HCT116 (cell line): ENCODE measurements around the gene GALNT13. TPM values are rescaled to one million over a fixed set of nuclear protein-coding genes. Genes with fewer than 3 reads are reported as not detected.

Source experiments
- ATAC-seq: fragments of 200-7000 bp; cut with Tn5 transposase; 2 replicates; pipeline ENCODE4 v1.9.1; 2020; ENCODE audit warnings: mild to moderate bottlenecking, moderate library complexity
- BruUV-seq: library from RNA; stranded (reverse); fragments of 400-500 nt; replicated peaks from 2 replicates; lab custom pipeline; 2021; lab: Mats Ljungman, UMichigan
- CTCF ChIA-PET: fragments of 300-600 bp; sonication (Branson Sonifier 250); formaldehyde crosslinking; loops from one replicate; lab custom pipeline; 2021; ENCODE audit warnings: antibody characterized with exemption; lab: Charles Lee
- POLR2A ChIA-PET: fragments of 300-600, 350-600 bp; sonication (Branson Sonifier 250); formaldehyde crosslinking; loops from one replicate; lab custom pipeline; 2021; ENCODE audit warnings: antibody characterized with exemption; lab: Charles Lee
- RAD21 ChIA-PET, 2 experiments: fragments of 300-600 bp; sonication (Branson Sonifier 250); formaldehyde crosslinking; loops; one replicate each; lab custom pipeline; 2023; ENCODE audit warnings: low total read pairs in 2 of 2; ENCODE audit not compliant: uncharacterized antibody in 2 of 2, unreplicated experiment in 2 of 2, low non-redundant PET in 1 of 2; lab: Charles Lee
- DNase-seq: peaks from one replicate; pipeline ENCODE4 v3.0.0-alpha.2; 2010; ENCODE audit warnings: low read depth, low spot score
- H2AFZ ChIP-seq: fragments of 200-600 bp; shearing (Covaris generic), sonication (generic); 2 replicates; pipeline ENCODE4 v1.6.1; 2017; ENCODE audit warnings: low read depth, mixed run types, mixed read lengths, antibody characterized with exemption, low read length; ENCODE audit not compliant: poor library complexity, severe bottlenecking
- H3K27ac ChIP-seq: 2 replicates; pipeline ENCODE4 v1.5.1; 2012; ENCODE audit warnings: low read depth, low read length
- H3K27me3 ChIP-seq: fragments of 200-600 bp; sonication (generic); 2 replicates; pipeline ENCODE4 v1.6.1; 2016; ENCODE audit warnings: mixed run types, low read length, mixed read lengths; ENCODE audit not compliant: insufficient read depth
- H3K36me3 ChIP-seq, 2 experiments: fragments of 200-500 bp in 1 of 2; fragments of 200-600 bp in 1 of 2; sonication (Bioruptor generic) in 1 of 2; sonication (generic) in 1 of 2; 2 replicates each; pipeline versions ENCODE4 v1.5.1 to v1.6.1; 2014 to 2016; ENCODE audit warnings: low read length in 2 of 2, inconsistent platforms in 1 of 2, mixed read lengths in 1 of 2, mixed run types in 1 of 2; ENCODE audit not compliant: insufficient read depth in 2 of 2, control insufficient read depth in 1 of 2
- H3K4me1 ChIP-seq, 2 experiments: fragments of 200-600 bp in 1 of 2; sonication (generic) in 1 of 2; 2 replicates each; pipeline versions ENCODE4 v1.5.1 to v1.6.1; 2012 to 2017; ENCODE audit warnings: low read length in 2 of 2, inconsistent platforms in 1 of 2, mild to moderate bottlenecking in 1 of 2, mixed read lengths in 1 of 2, mixed run types in 1 of 2, moderate library complexity in 1 of 2; ENCODE audit not compliant: insufficient read depth in 2 of 2, control insufficient read depth in 1 of 2
- H3K4me2 ChIP-seq: fragments of 200-600 bp; sonication (generic); 2 replicates; pipeline ENCODE4 v1.6.1; 2017; ENCODE audit warnings: mixed run types, low read length, mixed read lengths
- H3K4me3 ChIP-seq, 2 experiments: fragments of 200-600 bp in 1 of 2; sonication (generic) in 1 of 2; replicated peaks in 1 of 2; 2 replicates each; pipeline ENCODE4 v1.5.1; 2011 to 2016; ENCODE audit warnings: low read length in 2 of 2, control low read depth in 1 of 2, low read depth in 1 of 2, mild to moderate bottlenecking in 1 of 2, mixed read lengths in 1 of 2, mixed run types in 1 of 2
- H3K79me2 ChIP-seq: fragments of 200-600 bp; sonication (generic); 2 replicates; pipeline ENCODE4 v1.6.1; 2017; ENCODE audit warnings: mild to moderate bottlenecking, mixed run types, low read length, moderate library complexity, mixed read lengths; ENCODE audit not compliant: insufficient read depth
- H3K9ac ChIP-seq: fragments of 200-600 bp; sonication (generic); 2 replicates; pipeline ENCODE4 v1.6.1; 2016; ENCODE audit warnings: low read length, mixed read lengths
- H3K9me2 ChIP-seq: fragments of 200-600 bp; sonication (generic), shearing (Covaris generic); 2 replicates; pipeline ENCODE4 v1.6.1; 2017; ENCODE audit warnings: mixed run types, mild to moderate bottlenecking, moderate library complexity; ENCODE audit not compliant: insufficient read depth
- H3K9me3 ChIP-seq, 2 experiments: fragments of 200-500 bp in 1 of 2; fragments of 200-600 bp in 1 of 2; sonication (Bioruptor generic) in 1 of 2; sonication (generic) in 1 of 2; 2 replicates each; pipeline ENCODE4 v1.6.1; 2014 to 2017; ENCODE audit warnings: low read length in 2 of 2, mixed read lengths in 2 of 2, inconsistent platforms in 1 of 2, low read depth in 1 of 2, mild to moderate bottlenecking in 1 of 2, mixed run types in 1 of 2, moderate library complexity in 1 of 2; ENCODE audit not compliant: control insufficient read depth in 1 of 2, insufficient read depth in 1 of 2
- H4K20me1 ChIP-seq: fragments of 200-600 bp; sonication (generic), shearing (Covaris generic); 2 replicates; pipeline ENCODE4 v1.6.1; 2017; ENCODE audit warnings: mixed run types, mild to moderate bottlenecking, moderate library complexity; ENCODE audit not compliant: insufficient read depth
- CBX3 ChIP-seq: IDR thresholded peaks from 2 replicates; pipeline ENCODE4 v1.6.1; 2012; ENCODE audit warnings: low read depth
- CEBPB ChIP-seq: IDR thresholded peaks from 2 replicates; pipeline ENCODE4 v1.6.1; 2012; ENCODE audit warnings: low read depth
- EZH2 ChIP-seq: fragments of 200-600 bp; sonication (generic); IDR thresholded peaks from 2 replicates; pipeline ENCODE4 v1.6.1; 2017; ENCODE audit warnings: antibody characterized with exemption, mixed run types
- EZH2phosphoT487 ChIP-seq: fragments of 200-600 bp; IDR thresholded peaks from 2 replicates; pipeline ENCODE4 v1.6.1; 2018; ENCODE audit warnings: antibody characterized with exemption, borderline replicate concordance
- MAX ChIP-seq: IDR thresholded peaks from 2 replicates; pipeline ENCODE4 v1.6.1; 2012
- POLR2AphosphoS5 ChIP-seq: IDR thresholded peaks from 2 replicates; pipeline ENCODE4 v1.6.1; 2011; ENCODE audit warnings: mild to moderate bottlenecking, low read depth, low read length, moderate library complexity
- RAD21 ChIP-seq: IDR thresholded peaks from 2 replicates; pipeline ENCODE4 v1.6.1; 2012; ENCODE audit warnings: low read depth, mild to moderate bottlenecking
- SIN3A ChIP-seq: IDR thresholded peaks from 2 replicates; pipeline ENCODE4 v1.6.1; 2012; ENCODE audit warnings: low read depth
- SRF ChIP-seq: IDR thresholded peaks from 2 replicates; pipeline ENCODE4 v1.6.1; 2012; ENCODE audit warnings: low read depth
- YY1 ChIP-seq: IDR thresholded peaks from 2 replicates; pipeline ENCODE4 v1.6.1; 2011; ENCODE audit warnings: low read length, low read depth, moderate library complexity, mild to moderate bottlenecking; ENCODE audit not compliant: insufficient replicate concordance; ENCODE audit errors: extremely low read depth
- ZBTB33 ChIP-seq: IDR thresholded peaks from 2 replicates; pipeline ENCODE4 v1.6.1; 2011; ENCODE audit warnings: mild to moderate bottlenecking, low read length, moderate library complexity; ENCODE audit not compliant: insufficient replicate concordance; ENCODE audit errors: extremely low read depth
- ZFX ChIP-seq: fragments of 450-650 bp; IDR thresholded peaks from 2 replicates; pipeline ENCODE4 v1.6.1; 2017
- intact Hi-C: fragments of 100-400 bp; cut with micrococcal nuclease; formaldehyde crosslinking; loops from 2 replicates; pipeline ENCODE4 v1.10.0; 2022
- total RNA-seq: library from RNA; stranded (reverse); gene quantifications from one replicate; pipeline ENCODE4 v1.2.1, GENCODE V29; 2021; ENCODE audit not compliant: unreplicated experiment

Gene GALNT13
- total RNA-seq, 1 experiment from 2014 or later, result 0.44 TPM

- H3K27me3 ChIP-seq, result no peaks in the 10 kb centered on the region
- ATAC-seq, result no peak
- CTCF ChIA-PET, result no interaction called here
- no peaks in the 10 kb centered on the region for H3K36me3 ChIP-seq
- BruUV-seq, result no TSS peak
- H3K79me2 ChIP-seq, result no peaks in the 10 kb centered on the region
- H3K9me3 ChIP-seq, result no peaks in the 10 kb centered on the region
- no peak overlapping the region for H3K4me3 ChIP-seq
- H3K4me2 ChIP-seq, result no peak overlapping the region
- TF ChIP-seq ZBTB33 (no peak), CEBPB (no peak), SRF (no peak), MAX (no peak), EZH2phosphoT487 (no peak), RAD21 (no peak), ZFX (no peak), YY1 (no peak), CBX3 (no peak), SIN3A (no peak), EZH2 (no peak), POLR2AphosphoS5 (no peak)
- no peak for DNase-seq
- no peaks in the 10 kb centered on the region for H3K4me1 ChIP-seq
- intact Hi-C loops, result no loop called here
- H3K27ac ChIP-seq, result no peak overlapping the region
- H3K9ac ChIP-seq, result no peak overlapping the region
- no peaks in the 10 kb centered on the region for H4K20me1 ChIP-seq
- no peaks in the 10 kb centered on the region for H3K9me2 ChIP-seq
- POLR2A ChIA-PET, result no interaction called here
- RAD21 ChIA-PET, result no interaction called here
- H2AFZ ChIP-seq, result no peak overlapping the region
These were observed 514.5 kb downstream of the GALNT13 start for GRCh38 chr2:154386186-154386585.
